Muscle layer of duodenum (tissue), 2 donors: Measurements from ENCODE around the gene PTPRE.
A peak's percentile ranks its signal among the peaks of the same experiment; 100 is the strongest.

Experiments
- H3K27ac ChIP-seq: one replicate; pipeline ENCODE4 v1.7.0; 2013; ENCODE audit warnings: mild to moderate bottlenecking, low read length
- H3K27me3 ChIP-seq: one replicate; pipeline ENCODE4 v1.7.0; 2013; ENCODE audit warnings: low read depth, mild to moderate bottlenecking, control low read depth, low read length
- H3K36me3 ChIP-seq, 2 donors: one replicate each; pipeline ENCODE4 v1.7.0; 2013; ENCODE audit warnings: low read length in 2 of 2, control low read depth in 1 of 2, mild to moderate bottlenecking in 1 of 2; ENCODE audit not compliant: insufficient read depth in 2 of 2, control insufficient read depth in 1 of 2
- H3K4me1 ChIP-seq, 2 donors: one replicate each; pipeline ENCODE4 v1.7.0; 2013; ENCODE audit warnings: low read length in 2 of 2, mild to moderate bottlenecking in 2 of 2, control low read depth in 1 of 2, moderate library complexity in 1 of 2; ENCODE audit not compliant: insufficient read depth in 2 of 2, control insufficient read depth in 1 of 2
- H3K4me3 ChIP-seq, 2 donors: one replicate each; pipeline ENCODE4 v1.7.0; 2013; ENCODE audit warnings: low read length in 2 of 2, low read depth in 1 of 2, mild to moderate bottlenecking in 1 of 2
- H3K9me3 ChIP-seq, 2 donors: one replicate each; pipeline ENCODE4 v1.7.0; 2013; ENCODE audit warnings: low read length in 2 of 2, control low read depth in 1 of 2, mild to moderate bottlenecking in 1 of 2; ENCODE audit not compliant: control insufficient read depth in 1 of 2
- donor health status: healthy.

Gene PTPRE

GRCh38 chr10:128046953-128047290 is 140.0 kb downstream of the PTPRE start:
- H3K27ac ChIP-seq = no peak overlapping the region
- peak overlapping the region in 1 of 2 donors; percentile 58 for H3K4me3 ChIP-seq

GRCh38 chr10:128047351-128047750 is 140.4 kb downstream of the PTPRE start:
- H3K4me3 ChIP-seq = peak overlapping the region; percentile 48 to 58
- peak overlapping the region; percentile 83 for H3K27ac ChIP-seq
- H3K9me3 ChIP-seq = no peaks in the 10 kb centered on the region
- peaks cover 9% of the 10 kb centered on the region in 2 donors for H3K4me1 ChIP-seq
- no peaks in the 10 kb centered on the region for H3K27me3 ChIP-seq
- H3K36me3 ChIP-seq = peaks cover 0 to 3% of the 10 kb centered on the region in 2 donors

More at GRCh38 chr10:128046953-128047290, 140.0 kb downstream of the PTPRE start:
- Histone ChIP-seq H3K4me1 (peaks cover 9% of the 10 kb centered on the region in 2 donors), H3K36me3 (peaks cover 0 to 3% of the 10 kb centered on the region in 2 donors), H3K27me3 (no peaks in the 10 kb centered on the region), H3K9me3 (no peaks in the 10 kb centered on the region)

- H3K9me3 ChIP-seq = no peaks in the 10 kb centered on the region
- H3K27me3 ChIP-seq = no peaks in the 10 kb centered on the region
- H3K27ac ChIP-seq = peak overlapping the region; percentile 83
- peak overlapping the region; percentile 48 to 58 for H3K4me3 ChIP-seq
- H3K36me3 ChIP-seq = peaks cover 0 to 3% of the 10 kb centered on the region in 2 donors
- H3K4me1 ChIP-seq = peaks cover 9% of the 10 kb centered on the region in 2 donors
Observed at GRCh38 chr10:128047991-128048818, 141.3 kb downstream of the PTPRE start.

GRCh38 chr10:128048819-128049210 is 141.9 kb downstream of the PTPRE start:
- Histone ChIP-seq H3K27ac (peak overlapping the region; percentile 83), H3K4me3 (peak overlapping the region; percentile 48 to 58), H3K27me3 (no peaks in the 10 kb centered on the region)

GRCh38 chr10:128049226-128050120 is 142.6 kb downstream of the PTPRE start:
- Histone ChIP-seq H3K4me3 (peak overlapping the region; percentile 48 to 58), H3K4me1 (peaks cover 9% of the 10 kb centered on the region in 2 donors), H3K27me3 (no peaks in the 10 kb centered on the region), H3K27ac (peak overlapping the region; percentile 83), H3K9me3 (no peaks in the 10 kb centered on the region), H3K36me3 (peaks cover 0 to 3% of the 10 kb centered on the region in 2 donors)

More at GRCh38 chr10:128048819-128049210, 141.9 kb downstream of the PTPRE start:
- H3K36me3 ChIP-seq = peaks cover 0 to 3% of the 10 kb centered on the region in 2 donors
- no peaks in the 10 kb centered on the region for H3K9me3 ChIP-seq
- H3K4me1 ChIP-seq = peaks cover 9% of the 10 kb centered on the region in 2 donors

GRCh38 chr10:128050121-128050516 is 143.2 kb downstream of the PTPRE start:
- Histone ChIP-seq H3K27ac (no peak overlapping the region), H3K9me3 (no peaks in the 10 kb centered on the region), H3K36me3 (peaks cover 0 to 5% of the 10 kb centered on the region in 2 donors), H3K27me3 (no peaks in the 10 kb centered on the region), H3K4me3 (no peak overlapping the region), H3K4me1 (peaks cover 9% of the 10 kb centered on the region in 2 donors)

GRCh38 chr10:128050936-128051335 is 144.0 kb downstream of the PTPRE start:
- peak overlapping the region; percentile 69 for H3K27ac ChIP-seq
- H3K36me3 ChIP-seq = peaks cover 6 to 12% of the 10 kb centered on the region in 2 donors
- no peak overlapping the region for H3K4me3 ChIP-seq
- H3K9me3 ChIP-seq = no peaks in the 10 kb centered on the region
- H3K4me1 ChIP-seq = peaks cover 9% of the 10 kb centered on the region in 2 donors
- no peaks in the 10 kb centered on the region for H3K27me3 ChIP-seq

GRCh38 chr10:128051548-128051947 is 144.6 kb downstream of the PTPRE start:
- Histone ChIP-seq H3K9me3 (no peaks in the 10 kb centered on the region), H3K4me3 (no peak overlapping the region), H3K27me3 (no peaks in the 10 kb centered on the region), H3K4me1 (peaks cover 9% of the 10 kb centered on the region in 2 donors), H3K27ac (peak overlapping the region; percentile 69), H3K36me3 (peaks cover 12 to 13% of the 10 kb centered on the region in 2 donors)

- no peak overlapping the region for H3K27ac ChIP-seq
- H3K9me3 ChIP-seq = no peaks in the 10 kb centered on the region
- H3K4me3 ChIP-seq = no peak overlapping the region
- H3K27me3 ChIP-seq = no peaks in the 10 kb centered on the region
- H3K4me1 ChIP-seq = peaks cover under 1 to 9% of the 10 kb centered on the region in 2 donors
- H3K36me3 ChIP-seq = peaks cover 12 to 16% of the 10 kb centered on the region in 2 donors
Observed at GRCh38 chr10:128052696-128053095, 145.8 kb downstream of the PTPRE start.

GRCh38 chr10:128053356-128053755 is 146.5 kb downstream of the PTPRE start:
- no peaks in the 10 kb centered on the region for H3K9me3 ChIP-seq
- H3K4me1 ChIP-seq = peaks cover 0 to 4% of the 10 kb centered on the region in 2 donors
- peaks cover 12 to 16% of the 10 kb centered on the region in 2 donors for H3K36me3 ChIP-seq
- H3K4me3 ChIP-seq = no peak overlapping the region
- H3K27me3 ChIP-seq = no peaks in the 10 kb centered on the region
- no peak overlapping the region for H3K27ac ChIP-seq
